ENCODE measurements around the gene DGKD. TPM values are rescaled to one million over a fixed set of nuclear protein-coding genes. Genes with fewer than 3 reads are reported as not detected.

DGKD gene
- polyA plus RNA-seq, 3 donors: 4.4 to 34.4 (median 15.7) TPM

DNA sequence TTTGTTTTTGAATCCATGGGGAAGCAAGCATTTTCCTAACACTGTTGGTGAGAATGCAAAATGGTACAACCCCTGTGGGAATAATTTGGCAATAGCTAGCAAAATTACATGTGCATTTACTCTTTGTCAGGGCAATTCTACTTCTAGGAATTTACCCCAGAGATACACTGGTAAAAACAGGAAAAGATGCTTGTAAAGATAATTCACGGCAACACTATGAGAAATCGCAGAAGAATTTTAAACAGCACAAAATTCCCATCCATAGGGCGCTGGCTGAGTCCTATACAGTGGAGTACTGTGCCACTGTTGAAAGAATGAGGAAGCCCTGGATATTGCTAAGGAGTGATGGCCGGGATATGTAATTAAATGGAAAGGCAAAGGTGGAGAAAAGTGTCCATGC is 75.8 kb downstream of the DGKD start:
- WGBS, 3 donors: 50 to 63% (median 57%) methylated on average over 4 of the region's 4 CpGs
- no peak overlapping the region for H3K27ac ChIP-seq (ENCODE audit: low read depth, low read length)

DNA sequence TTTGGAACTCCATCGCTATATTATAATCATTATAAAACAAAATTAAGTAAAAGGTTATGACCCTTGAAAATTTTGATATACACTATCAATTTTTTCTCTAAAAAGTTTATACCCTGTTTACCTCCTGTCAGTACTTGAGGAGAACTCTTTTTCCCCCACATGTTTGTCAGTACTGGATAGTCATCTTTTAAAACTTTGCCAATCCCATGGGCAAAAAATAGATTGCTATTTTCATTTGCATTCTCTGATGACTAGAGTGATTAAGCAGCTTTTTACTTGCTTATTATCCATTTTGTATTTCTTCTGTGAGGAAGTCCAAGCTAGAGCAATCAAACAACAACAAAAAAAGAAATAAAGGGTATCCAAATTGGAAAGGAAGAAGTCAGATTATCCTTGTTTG is 76.4 kb downstream of the DGKD start:
- H3K27ac ChIP-seq (ENCODE audit: low read depth, low read length): no peak overlapping the region
- WGBS, 3 donors: 84 to 94% (median 90%) methylated on average over 1 of the region's 1 CpG

- 97 to 100% (median 97%) methylated on average over 2 of the region's 2 CpGs for WGBS, 3 donors
- H3K27ac ChIP-seq (ENCODE audit: low read depth, low read length): no peak overlapping the region
Observed at GRCh38 chr2:233433029-233433428, 78.7 kb downstream of the DGKD start.

DNA sequence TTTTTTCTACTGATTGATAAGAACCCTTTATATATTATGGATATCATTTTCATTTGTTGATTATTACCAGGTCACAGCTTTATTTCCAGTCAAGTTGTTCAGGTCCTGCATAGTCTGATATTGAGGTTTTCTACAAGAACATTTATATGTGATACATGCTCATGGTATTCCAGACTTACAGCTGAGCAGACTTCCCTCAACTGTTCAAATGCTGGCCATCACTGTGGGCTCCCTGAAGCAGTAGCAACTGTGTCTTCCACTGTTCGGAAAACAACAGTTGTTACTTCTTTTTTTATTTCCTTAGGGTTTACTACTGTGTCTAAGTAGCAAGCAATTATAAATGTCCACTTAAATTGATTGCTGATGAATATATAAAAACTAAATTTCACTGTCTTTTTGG is 79.5 kb downstream of the DGKD start:
- 86 to 97% (median 89%) methylated on average over 1 of the region's 1 CpG for WGBS, 3 donors
- no peak overlapping the region for H3K27ac ChIP-seq (ENCODE audit: low read depth, low read length)

GRCh38 chr2:233434666-233435330 is 80.5 kb downstream of the DGKD start:
- 78 to 88% (median 83%) methylated on average over 18 of the region's 18 CpGs for WGBS, 3 donors

DNA sequence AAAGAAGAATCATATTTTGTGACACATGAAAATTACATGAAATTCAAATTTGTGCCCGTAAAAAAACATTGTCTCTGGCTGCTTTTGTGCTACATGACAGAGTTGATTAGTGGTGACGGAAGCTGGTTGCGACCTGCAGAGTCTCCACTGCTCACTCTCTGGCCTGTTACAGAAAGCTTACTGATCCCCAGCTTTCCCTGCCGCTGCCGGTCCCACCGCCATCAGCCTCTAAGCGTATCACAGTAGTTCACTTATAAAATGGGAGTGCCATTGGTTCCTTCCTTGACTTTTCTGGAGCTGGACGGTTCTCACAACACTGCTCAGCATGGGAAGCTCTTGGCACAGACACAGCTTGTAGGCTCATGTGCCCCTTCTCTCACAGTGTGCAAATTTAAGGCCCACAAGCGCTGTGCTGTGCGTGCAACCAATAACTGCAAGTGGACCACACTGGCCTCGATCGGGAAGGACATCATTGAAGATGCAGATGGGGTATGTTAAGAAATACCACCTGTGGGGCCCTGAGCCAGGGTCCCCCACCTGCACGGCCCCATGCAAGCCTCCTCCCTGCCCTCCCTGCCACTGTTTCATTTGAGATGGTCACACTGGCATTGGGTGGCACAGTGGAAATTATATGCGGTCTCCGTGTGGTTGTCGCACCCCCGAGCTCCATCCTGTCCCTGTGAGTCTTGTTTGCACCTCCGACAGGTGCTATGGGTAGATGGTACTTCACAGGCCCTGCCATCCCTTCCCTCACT is 81.3 kb downstream of the DGKD start:
- no peak overlapping the region for H3K27ac ChIP-seq (ENCODE audit: low read depth, low read length)
- WGBS, 3 donors: 95 to 96% (median 95%) methylated on average over 18 of the region's 18 CpGs

More at GRCh38 chr2:233434666-233435330, 80.5 kb downstream of the DGKD start:
- no peak overlapping the region for H3K27ac ChIP-seq (ENCODE audit: low read depth, low read length)

DNA sequence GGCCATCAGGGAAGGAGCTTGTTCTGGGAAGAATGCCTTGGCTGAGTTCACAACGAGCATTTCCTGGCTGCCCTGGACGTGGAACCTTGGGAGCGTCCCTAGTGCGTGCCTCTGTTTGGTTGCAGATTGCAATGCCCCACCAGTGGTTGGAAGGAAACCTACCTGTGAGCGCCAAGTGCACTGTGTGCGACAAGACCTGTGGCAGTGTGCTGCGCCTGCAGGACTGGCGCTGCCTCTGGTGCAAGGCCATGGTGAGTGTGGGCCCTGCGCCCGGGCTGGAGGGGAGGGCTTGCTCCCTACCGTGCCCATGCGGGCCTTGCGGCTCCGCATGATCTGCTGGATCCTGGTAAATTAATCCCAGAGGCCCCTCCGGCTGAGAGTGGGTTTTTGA is 81.9 kb downstream of the DGKD start:
- 92 to 95% (median 93%) methylated on average over 15 of the region's 15 CpGs for WGBS, 3 donors
- no peak overlapping the region for H3K27ac ChIP-seq (ENCODE audit: low read depth, low read length)

DNA sequence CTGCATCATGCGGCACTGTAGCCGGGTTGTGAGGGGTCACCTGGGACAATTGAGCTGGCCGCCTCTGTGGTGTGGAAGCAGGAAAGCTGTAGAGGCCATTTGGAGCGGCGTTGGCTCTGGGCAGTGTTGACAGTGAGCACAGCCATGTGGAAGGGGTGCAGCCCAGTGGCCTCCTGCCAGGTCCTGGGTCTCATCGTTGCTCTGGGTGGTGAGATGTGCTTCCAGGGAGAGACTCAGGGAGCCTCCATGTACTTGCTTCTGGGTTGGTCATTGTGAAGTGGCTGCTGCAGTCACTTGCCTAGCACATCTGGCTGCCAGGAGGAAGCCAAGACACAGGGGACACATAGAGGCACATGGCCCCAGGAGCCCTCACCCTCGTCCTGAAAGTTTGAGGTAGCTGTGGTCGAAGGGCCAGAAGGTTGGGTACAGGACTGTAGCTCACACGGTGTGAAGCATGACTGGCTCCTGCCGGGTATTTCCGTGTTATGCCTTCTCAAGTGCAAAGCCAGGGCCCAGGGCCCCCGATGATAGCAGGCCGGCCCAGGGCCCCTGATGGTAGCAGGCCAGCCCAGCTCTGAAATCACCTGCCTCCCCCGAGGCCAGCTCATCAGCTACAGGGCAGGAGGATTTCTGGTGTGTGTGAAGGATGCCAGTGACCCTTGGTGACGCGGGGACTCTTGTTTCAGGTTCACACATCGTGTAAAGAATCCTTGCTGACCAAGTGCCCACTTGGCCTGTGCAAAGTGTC is 82.6 kb downstream of the DGKD start:
- 89 to 91% (median 90%) methylated on average over 17 of the region's 17 CpGs for WGBS, 3 donors
- no peak overlapping the region for H3K27ac ChIP-seq (ENCODE audit: low read depth, low read length)

DNA sequence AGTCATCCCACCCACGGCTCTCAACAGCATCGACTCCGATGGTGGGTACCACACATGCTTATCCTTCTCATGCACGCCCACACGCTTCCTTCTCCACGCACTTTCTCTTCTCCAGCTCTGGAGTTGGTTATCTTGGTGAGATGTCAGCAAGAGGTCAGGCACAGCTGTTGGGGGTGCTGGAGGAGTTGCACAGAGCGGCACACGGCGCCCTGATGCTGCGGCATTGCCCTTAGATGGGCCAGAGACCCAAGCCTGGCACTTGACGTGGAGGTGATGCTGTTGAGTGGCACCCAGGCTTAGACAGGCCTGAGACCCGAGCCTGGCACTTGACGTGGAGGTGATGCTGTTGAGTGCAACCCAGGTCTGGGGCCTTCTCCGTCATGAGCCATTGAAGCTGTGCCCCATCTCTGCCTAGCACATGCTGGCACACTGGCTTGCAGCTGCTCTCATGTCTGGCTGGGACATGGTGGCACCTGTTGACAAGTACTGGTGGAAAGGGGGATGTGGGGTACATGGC is 83.2 kb downstream of the DGKD start:
- 93 to 95% (median 94%) methylated on average over 14 of the region's 14 CpGs for WGBS, 3 donors

DNA sequence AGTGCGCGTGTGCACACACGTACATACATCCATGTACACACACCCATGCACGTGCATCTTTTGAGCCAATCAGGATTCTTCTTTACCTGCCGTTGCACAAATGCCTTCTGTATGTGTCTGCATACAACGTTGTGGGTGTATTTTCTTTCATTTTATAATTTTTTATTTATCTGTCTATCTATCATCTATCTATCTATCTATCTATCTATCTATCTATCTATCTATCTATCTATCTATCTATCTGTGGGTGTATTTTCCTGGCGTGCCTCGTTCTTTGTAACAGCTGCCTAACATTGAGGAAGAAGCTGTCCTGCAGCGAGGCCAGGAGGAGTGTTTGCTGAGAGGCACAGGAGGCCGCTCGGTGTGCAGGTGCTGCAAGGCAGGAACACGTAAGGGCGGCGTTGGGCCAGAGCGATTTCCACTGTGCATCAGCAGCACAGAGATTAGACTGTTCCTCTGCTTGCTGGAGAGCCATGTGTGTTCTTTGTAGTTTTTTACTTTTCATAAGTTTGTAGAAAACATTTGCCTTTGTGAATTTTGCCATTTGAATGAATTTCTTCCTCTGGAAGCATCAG is 84.4 kb downstream of the DGKD start:
- 88 to 92% (median 90%) methylated on average over 15 of the region's 15 CpGs for WGBS, 3 donors
- H3K27ac ChIP-seq (ENCODE audit: low read depth, low read length): no peak overlapping the region

More for the DNA sequence above, 83.2 kb downstream of the DGKD start:
- H3K27ac ChIP-seq (ENCODE audit: low read depth, low read length): no peak overlapping the region

GRCh38 chr2:233439191-233439590 is 84.9 kb downstream of the DGKD start:
- H3K27ac ChIP-seq (ENCODE audit: low read depth, low read length): no peak overlapping the region
- WGBS, 3 donors: 54 to 75% (median 54%) methylated on average over 9 of the region's 9 CpGs

DNA sequence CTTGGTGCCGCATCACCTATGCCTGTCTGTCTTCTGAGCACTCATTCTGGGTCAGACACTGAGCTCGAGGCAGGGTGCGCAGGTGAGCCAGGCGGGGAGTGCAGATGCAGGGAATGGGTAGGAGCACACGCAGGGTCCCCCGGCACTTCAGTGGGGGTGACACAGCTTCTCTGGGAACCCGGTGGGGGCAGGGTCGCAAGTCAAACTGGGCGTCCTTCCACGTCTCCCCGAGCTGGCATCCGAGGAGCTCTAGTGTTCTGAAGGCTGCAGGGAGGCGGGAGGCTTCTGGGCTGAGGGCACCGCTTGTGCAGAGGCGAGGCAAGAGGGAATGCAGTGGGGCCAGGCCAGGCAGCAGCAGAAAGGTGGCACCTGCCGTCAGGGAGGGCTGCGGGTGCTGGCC is 86.0 kb downstream of the DGKD start:
- 95 to 97% (median 96%) methylated on average over 17 of the region's 17 CpGs for WGBS, 3 donors
- H3K27ac ChIP-seq (ENCODE audit: low read depth, low read length): no peak overlapping the region

GRCh38 chr2:233440714-233441113 is 86.4 kb downstream of the DGKD start:
- no peak overlapping the region for H3K27ac ChIP-seq (ENCODE audit: low read depth, low read length)
- 90 to 93% (median 93%) methylated on average over 9 of the region's 9 CpGs for WGBS, 3 donors

GRCh38 chr2:233441161-233442027 is 87.1 kb downstream of the DGKD start:
- 92 to 95% (median 93%) methylated on average over 26 of the region's 26 CpGs for WGBS, 3 donors
- H3K27ac ChIP-seq (ENCODE audit: low read depth, low read length): no peak overlapping the region

- no peak overlapping the region for H3K27ac ChIP-seq (ENCODE audit: low read depth, low read length)
- WGBS, 3 donors: 81 to 91% (median 87%) methylated on average over 4 of the region's 4 CpGs
Observed at GRCh38 chr2:233442028-233442310, 87.7 kb downstream of the DGKD start.

- WGBS, 3 donors: 52 to 57% (median 52%) methylated on average over 18 of the region's 18 CpGs
- H3K27ac ChIP-seq (ENCODE audit: low read depth, low read length): no peak overlapping the region
Observed at GRCh38 chr2:233443511-233444183, 89.4 kb downstream of the DGKD start.

DNA sequence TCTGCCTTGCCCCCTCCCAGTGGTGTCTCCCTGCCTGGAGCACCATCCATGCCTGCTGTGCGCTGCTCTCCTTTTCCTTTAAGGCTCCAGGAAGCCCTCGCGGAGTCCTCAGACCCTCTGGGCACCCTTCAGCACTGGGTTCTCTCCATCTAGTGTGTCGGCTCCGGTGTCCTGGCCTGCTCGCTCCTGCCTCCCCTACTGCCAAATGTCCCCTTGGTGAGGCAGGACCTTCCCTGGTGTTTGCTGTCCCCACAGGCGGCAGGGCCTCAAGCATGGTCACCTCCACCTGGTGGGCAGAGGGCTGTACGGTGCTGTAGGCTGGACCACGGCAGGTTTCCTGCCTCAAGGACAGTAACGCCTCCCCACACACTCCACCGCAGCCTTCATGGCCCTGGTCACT is 90.2 kb downstream of the DGKD start:
- WGBS, 3 donors: 91 to 94% (median 93%) methylated on average over 11 of the region's 11 CpGs

More for the DNA sequence above, 90.2 kb downstream of the DGKD start:
- H3K27ac ChIP-seq (ENCODE audit: low read depth, low read length): no peak overlapping the region
